GM20431 (cell line): ENCODE data around the gene MRPL33.

Experiments used
- in situ Hi-C: fragments of 300-500 bp; cut with MseI, MboI; formaldehyde crosslinking; loops from one replicate; pipeline ENCODE4 v1.15.0; 2020; ENCODE audit warnings: low sequenced_read_pairs; ENCODE audit not compliant: unreplicated experiment

MRPL33 gene

GRCh38 chr2:27803046-27803445 lies 31.5 kb downstream of the MRPL33 start:
- in situ Hi-C loops: no loop called here

- in situ Hi-C loops: no loop called here
These were observed 32.6 kb downstream of the MRPL33 start for GRCh38 chr2:27804146-27804545.

GRCh38 chr2:27805180-27805579 lies 33.7 kb downstream of the MRPL33 start:
- in situ Hi-C loops: no loop called here

GRCh38 chr2:27806311-27807059 lies 35.0 kb downstream of the MRPL33 start:
- in situ Hi-C loops: no loop called here

- in situ Hi-C loops: no loop called here
These were observed 36.0 kb downstream of the MRPL33 start for GRCh38 chr2:27807476-27807875.

GRCh38 chr2:27808418-27808817 lies 36.9 kb downstream of the MRPL33 start:
- in situ Hi-C loops: no loop called here

- in situ Hi-C loops: no loop called here
These were observed 37.5 kb downstream of the MRPL33 start for GRCh38 chr2:27808984-27809383.

GRCh38 chr2:27809761-27810241 lies 38.3 kb downstream of the MRPL33 start:
- in situ Hi-C loops: no loop called here

- in situ Hi-C loops: no loop called here
These were observed 38.9 kb downstream of the MRPL33 start for GRCh38 chr2:27810455-27810854.

GRCh38 chr2:27811768-27812167 lies 40.2 kb downstream of the MRPL33 start:
- in situ Hi-C loops: no loop called here

GRCh38 chr2:27814758-27815157 lies 43.2 kb downstream of the MRPL33 start:
- in situ Hi-C loops: no loop called here

- in situ Hi-C loops: no loop called here
These were observed 44.4 kb downstream of the MRPL33 start for GRCh38 chr2:27815860-27816438.

- in situ Hi-C loops: no loop called here
These were observed 50.5 kb downstream of the MRPL33 start for GRCh38 chr2:27822049-27822448.

GRCh38 chr2:27823135-27823534 lies 51.6 kb downstream of the MRPL33 start:
- in situ Hi-C loops: no loop called here

- in situ Hi-C loops: no loop called here
These were observed 52.0 kb downstream of the MRPL33 start for GRCh38 chr2:27823569-27823968.

GRCh38 chr2:27824401-27824800 lies 52.9 kb downstream of the MRPL33 start:
- in situ Hi-C loops: no loop called here

- in situ Hi-C loops: no loop called here
These were observed 56.8 kb downstream of the MRPL33 start for GRCh38 chr2:27828305-27828704.
